Loucy (cell line): ENCODE data around the gene TSPAN8.
"Not testable (repeated sequence)": the region's sequence is repeated elsewhere in the genome, so short reads cannot be mapped to it uniquely, and the experiment has no call there.

Source experiments
- H2AFZ ChIP-seq: fragments of 200-600 bp; sonication (generic); 2 replicates; pipeline ENCODE4 v1.6.0; 2016; ENCODE audit warnings: antibody characterized with exemption, mild to moderate bottlenecking, low read length, moderate library complexity
- H3F3A ChIP-seq: fragments of 200-600 bp; 2 replicates; pipeline ENCODE4 v1.6.0; 2016; ENCODE audit warnings: antibody characterized with exemption, low read depth, mild to moderate bottlenecking
- H3K27me3 ChIP-seq: fragments of 200-600 bp; sonication (generic); 2 replicates; pipeline ENCODE4 v1.6.1; 2014; ENCODE audit warnings: low read length, mild to moderate bottlenecking; ENCODE audit not compliant: insufficient read depth, poor library complexity, severe bottlenecking
- H3K36me3 ChIP-seq: fragments of 200-600 bp; sonication (generic); 2 replicates; pipeline ENCODE4 v1.6.1; 2016; ENCODE audit warnings: low read length; ENCODE audit not compliant: insufficient read depth
- H3K4me1 ChIP-seq: fragments of 200-600 bp; sonication (generic); 2 replicates; pipeline ENCODE4 v1.5.1; 2014; ENCODE audit warnings: low read length, mild to moderate bottlenecking; ENCODE audit not compliant: insufficient read depth, poor library complexity, severe bottlenecking
- H3K4me2 ChIP-seq: fragments of 200-600 bp; sonication (generic); 2 replicates; pipeline ENCODE4 v1.6.0; 2014; ENCODE audit warnings: antibody characterized with exemption, low read length, low read depth, mild to moderate bottlenecking; ENCODE audit not compliant: poor library complexity, severe bottlenecking
- H3K4me3 ChIP-seq: fragments of 200-600 bp; sonication (generic); 2 replicates; pipeline ENCODE4 v1.5.1; 2014; ENCODE audit warnings: low read length, mild to moderate bottlenecking, mixed read lengths; ENCODE audit not compliant: poor library complexity, severe bottlenecking
- H3K79me2 ChIP-seq: fragments of 200-600 bp; sonication (generic); 2 replicates; pipeline ENCODE4 v1.6.1; 2014; ENCODE audit warnings: low read length; ENCODE audit not compliant: insufficient read depth
- H3K9ac ChIP-seq: fragments of 200-600 bp; sonication (generic); 2 replicates; pipeline ENCODE4 v1.6.0; 2014; ENCODE audit warnings: mild to moderate bottlenecking, low read depth, low read length, moderate library complexity; ENCODE audit not compliant: poor library complexity, severe bottlenecking
- H3K9me2 ChIP-seq: fragments of 200-600 bp; sonication (generic); replicated peaks from 2 replicates; pipeline ENCODE4 v1.6.1; 2016; ENCODE audit warnings: low read depth, low read length, mixed read lengths
- H3K9me3 ChIP-seq: fragments of 200-600 bp; sonication (generic); 2 replicates; pipeline ENCODE4 v1.6.1; 2014; ENCODE audit warnings: mild to moderate bottlenecking, antibody characterized with exemption, low read length, low read depth; ENCODE audit not compliant: insufficient read depth
- H4K20me1 ChIP-seq: fragments of 200-600 bp; sonication (generic); 2 replicates; pipeline ENCODE4 v1.6.0; 2014; ENCODE audit warnings: antibody characterized with exemption, low read length, mild to moderate bottlenecking; ENCODE audit not compliant: insufficient read depth, poor library complexity, severe bottlenecking
- EZH2phosphoT487 ChIP-seq: fragments of 200-600 bp; IDR thresholded peaks from 2 replicates; pipeline ENCODE4 v1.6.1; 2018; ENCODE audit warnings: antibody characterized with exemption, mild to moderate bottlenecking, moderate library complexity, borderline replicate concordance
- TF ChIP-seq, protein P1 (sequence below): fragments of 200-600 bp; sonication (generic); conservative IDR thresholded peaks from 2 replicates; pipeline ENCODE4 v1.5.1; 2014; ENCODE audit warnings: mild to moderate bottlenecking, antibody characterized with exemption, low read length

The TSPAN8 gene

DNA sequence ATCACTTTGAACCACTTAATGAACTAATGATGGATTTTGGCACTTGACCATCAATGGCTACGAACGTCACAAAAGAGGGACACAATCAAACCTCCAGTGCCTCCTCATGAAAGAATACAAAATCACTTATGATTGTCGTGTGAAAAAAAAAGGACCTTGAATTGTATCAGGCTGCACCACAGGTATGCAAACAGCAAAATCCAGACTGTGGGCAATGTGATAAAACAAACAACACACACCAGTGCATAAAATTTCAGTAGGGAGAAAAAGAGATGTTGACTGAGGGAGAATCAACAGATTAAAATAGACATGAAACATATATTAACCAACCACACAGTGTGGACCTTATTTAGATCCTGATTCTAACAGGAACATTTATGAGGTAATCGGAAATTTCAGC lies 2.6 kb downstream of the TSPAN8 start:
- Histone ChIP-seq H2AFZ (no peak overlapping the region), H3F3A (no peaks in the 10 kb centered on the region), H3K4me3 (no peak overlapping the region), H3K4me2 (no peak overlapping the region), H3K9me2 (no peaks in the 10 kb centered on the region), H3K27me3 (no peaks in the 10 kb centered on the region), H3K79me2 (no peaks in the 10 kb centered on the region), H3K9me3 (no peaks in the 10 kb centered on the region; the same call in 1 of the 2 replicates), H4K20me1 (no peaks in the 10 kb centered on the region), H3K36me3 (no peaks in the 10 kb centered on the region), H3K4me1 (peaks cover 4% of the 10 kb centered on the region), H3K9ac (no peak overlapping the region)
- no peak for TF ChIP-seq EZH2phosphoT487
- TF ChIP-seq, protein P1, sequence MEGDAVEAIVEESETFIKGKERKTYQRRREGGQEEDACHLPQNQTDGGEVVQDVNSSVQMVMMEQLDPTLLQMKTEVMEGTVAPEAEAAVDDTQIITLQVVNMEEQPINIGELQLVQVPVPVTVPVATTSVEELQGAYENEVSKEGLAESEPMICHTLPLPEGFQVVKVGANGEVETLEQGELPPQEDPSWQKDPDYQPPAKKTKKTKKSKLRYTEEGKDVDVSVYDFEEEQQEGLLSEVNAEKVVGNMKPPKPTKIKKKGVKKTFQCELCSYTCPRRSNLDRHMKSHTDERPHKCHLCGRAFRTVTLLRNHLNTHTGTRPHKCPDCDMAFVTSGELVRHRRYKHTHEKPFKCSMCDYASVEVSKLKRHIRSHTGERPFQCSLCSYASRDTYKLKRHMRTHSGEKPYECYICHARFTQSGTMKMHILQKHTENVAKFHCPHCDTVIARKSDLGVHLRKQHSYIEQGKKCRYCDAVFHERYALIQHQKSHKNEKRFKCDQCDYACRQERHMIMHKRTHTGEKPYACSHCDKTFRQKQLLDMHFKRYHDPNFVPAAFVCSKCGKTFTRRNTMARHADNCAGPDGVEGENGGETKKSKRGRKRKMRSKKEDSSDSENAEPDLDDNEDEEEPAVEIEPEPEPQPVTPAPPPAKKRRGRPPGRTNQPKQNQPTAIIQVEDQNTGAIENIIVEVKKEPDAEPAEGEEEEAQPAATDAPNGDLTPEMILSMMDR: no peak

DNA sequence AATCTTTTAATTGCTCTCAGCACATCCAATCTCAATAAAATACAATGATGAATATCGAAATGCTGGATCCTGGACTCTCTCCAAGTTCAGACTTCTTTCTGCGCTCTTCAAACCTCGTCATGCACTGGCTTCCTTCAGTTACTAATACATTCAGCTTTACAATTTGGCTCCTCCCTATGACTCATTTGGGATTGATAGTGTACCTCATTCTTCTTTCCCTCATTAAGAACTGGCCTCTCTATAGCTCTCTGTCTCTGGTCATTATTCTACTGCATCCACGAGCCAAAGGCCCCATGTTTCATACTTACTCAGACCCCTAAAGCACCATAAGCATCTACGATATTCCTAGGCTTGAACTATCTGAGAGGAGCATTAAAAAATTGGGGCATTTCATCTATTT lies 4.9 kb downstream of the TSPAN8 start:
- Histone ChIP-seq H3K79me2 (no peaks in the 10 kb centered on the region), H3K9me2 (no peaks in the 10 kb centered on the region), H3K4me3 (no peak overlapping the region)

DNA sequence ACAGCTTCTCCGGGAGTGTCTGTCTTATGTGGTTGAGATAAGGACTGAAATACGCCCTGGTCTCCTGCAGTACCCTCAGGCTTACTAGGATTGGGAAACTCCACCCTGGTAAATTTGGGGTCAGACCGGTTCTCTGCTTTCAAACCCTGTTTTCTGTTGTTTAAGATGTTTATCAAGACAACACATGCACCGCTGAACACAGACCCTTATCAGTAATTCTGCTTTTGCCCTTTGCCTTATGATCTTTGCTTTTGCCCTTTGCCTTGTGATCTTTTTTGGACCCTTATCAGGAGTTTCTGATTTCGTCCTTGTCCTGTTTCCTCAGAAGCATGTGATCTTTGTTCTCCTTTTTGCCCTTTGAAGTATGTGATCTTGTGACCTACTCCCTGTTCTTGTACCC lies 7.8 kb downstream of the TSPAN8 start:
- not testable (repeated sequence) for H3K4me2 ChIP-seq, H3K36me3 ChIP-seq, H3K4me3 ChIP-seq, H3K4me1 ChIP-seq, H3F3A ChIP-seq, H2AFZ ChIP-seq, H3K9me2 ChIP-seq, H3K79me2 ChIP-seq, H3K9me3 ChIP-seq, H4K20me1 ChIP-seq, H3K9ac ChIP-seq, H3K27me3 ChIP-seq

More for the DNA sequence above, 4.9 kb downstream of the TSPAN8 start:
- Histone ChIP-seq H4K20me1 (no peaks in the 10 kb centered on the region), H3F3A (no peaks in the 10 kb centered on the region), H3K4me2 (no peak overlapping the region), H2AFZ (no peak overlapping the region), H3K27me3 (no peaks in the 10 kb centered on the region), H3K9me3 (no peaks in the 10 kb centered on the region; the same call in 1 of the 2 replicates), H3K9ac (no peak overlapping the region), H3K4me1 (no peaks in the 10 kb centered on the region), H3K36me3 (no peaks in the 10 kb centered on the region)
- no peak for TF ChIP-seq EZH2phosphoT487

DNA sequence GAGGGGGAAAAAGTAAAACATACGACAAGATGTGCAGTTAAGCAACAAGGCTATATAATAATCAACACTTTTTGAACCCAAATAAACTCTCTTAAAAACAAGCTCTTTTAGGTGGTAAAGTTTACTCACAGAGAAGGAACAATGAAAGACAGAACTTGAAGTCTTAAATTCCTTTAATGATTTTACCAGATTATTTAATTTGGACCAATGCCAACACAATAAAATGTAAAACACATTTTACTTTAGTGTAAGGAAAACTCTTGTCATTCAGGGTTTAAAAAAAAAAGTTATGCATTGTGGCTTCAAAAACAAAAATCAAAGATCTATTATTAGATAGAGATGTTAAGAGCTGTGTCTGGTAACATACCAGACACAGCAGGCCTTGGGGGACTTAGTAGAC lies 13.1 kb downstream of the TSPAN8 start:
- no peaks in the 10 kb centered on the region for H3K36me3 ChIP-seq
- no peaks in the 10 kb centered on the region for H3K27me3 ChIP-seq
- TF ChIP-seq, protein P1: no peak
- no peak for TF ChIP-seq EZH2phosphoT487
- H2AFZ ChIP-seq: no peak overlapping the region
- no peaks in the 10 kb centered on the region for H4K20me1 ChIP-seq
- H3F3A ChIP-seq: no peaks in the 10 kb centered on the region
- H3K9ac ChIP-seq: no peak overlapping the region
- H3K79me2 ChIP-seq: no peaks in the 10 kb centered on the region
- no peak overlapping the region for H3K4me2 ChIP-seq
- no peak overlapping the region for H3K4me3 ChIP-seq
- peaks cover 17% of the 10 kb centered on the region for H3K4me1 ChIP-seq
- H3K9me2 ChIP-seq: no peaks in the 10 kb centered on the region
- H3K9me3 ChIP-seq: no peaks in the 10 kb centered on the region
